ENCODE data around the gene ANAPC5. TPM values are rescaled to one million over a fixed set of nuclear protein-coding genes. Genes with fewer than 3 reads are reported as not detected.

The ANAPC5 gene
- total and polyA plus RNA-seq, 3 experiments from 2014 or later, result 133 to 148 (median 133) TPM

- Histone ChIP-seq H3K27ac (ENCODE audit: low read depth, low read length) (no peak overlapping the region), H3K4me1 (ENCODE audit: insufficient read depth, low read length) (no peaks in the 10 kb centered on the region), H3K36me3 (ENCODE audit: insufficient read depth, low read length) (peaks cover 7% of the 10 kb centered on the region), H3K27me3 (ENCODE audit: insufficient read depth, low read length, poor library complexity, severe bottlenecking) (no peaks in the 10 kb centered on the region), H3K4me3 (ENCODE audit: low read length) (no peak overlapping the region), H3K9me3 (ENCODE audit: low read length) (no peaks in the 10 kb centered on the region)
- H3K36me3 Mint-ChIP-seq, result peaks cover 0 to 59% (median 22%) of the 10 kb centered on the region in 3 donors
- H3K4me1 Mint-ChIP-seq, result no peaks in the 10 kb centered on the region
- no peak for DNase-seq
- POLR2A ChIA-PET, result no interaction called here
- CTCF ChIA-PET, result no interaction called here
- no peaks in the 10 kb centered on the region for H3K9me3 Mint-ChIP-seq
- H3K27me3 Mint-ChIP-seq, result no peaks in the 10 kb centered on the region
- H3K27ac Mint-ChIP-seq, result peak overlapping the region in 3 of 8 donors; percentile 22 to 66 (median 38)
- no peak overlapping the region for H3K4me3 Mint-ChIP-seq
These were observed 87.2 kb downstream of the ANAPC5 start for GRCh38 chr12:121264951-121265515.

GRCh38 chr12:121264135-121264534, 88.1 kb downstream of the ANAPC5 start:
- Histone ChIP-seq H3K27ac (ENCODE audit: low read depth, low read length) (no peak overlapping the region), H3K4me3 (ENCODE audit: low read length) (no peak overlapping the region), H3K27me3 (ENCODE audit: insufficient read depth, low read length, poor library complexity, severe bottlenecking) (no peaks in the 10 kb centered on the region), H3K4me1 (ENCODE audit: insufficient read depth, low read length) (no peaks in the 10 kb centered on the region), H3K9me3 (ENCODE audit: low read length) (no peaks in the 10 kb centered on the region), H3K36me3 (ENCODE audit: insufficient read depth, low read length) (peaks cover 8% of the 10 kb centered on the region)
- Mint-ChIP-seq H3K27me3 (no peaks in the 10 kb centered on the region), H3K27ac (no peak overlapping the region), H3K4me3 (no peak overlapping the region), H3K36me3 (peaks cover 0 to 62% (median 25%) of the 10 kb centered on the region in 3 donors), H3K9me3 (no peaks in the 10 kb centered on the region), H3K4me1 (no peaks in the 10 kb centered on the region)
- CTCF ChIA-PET, result no interaction called here
- DNase-seq, result no peak
- POLR2A ChIA-PET, result no interaction called here

- no peaks in the 10 kb centered on the region for H3K27me3 Mint-ChIP-seq
- no peak overlapping the region for H3K4me3 ChIP-seq (ENCODE audit: low read length)
- H3K36me3 ChIP-seq (ENCODE audit: insufficient read depth, low read length), result peaks cover 3% of the 10 kb centered on the region
- POLR2A ChIA-PET, result no interaction called here
- peak overlapping the region in 1 of 8 donors; percentile 6 for H3K27ac Mint-ChIP-seq
- H3K4me1 Mint-ChIP-seq, result no peaks in the 10 kb centered on the region
- H3K4me3 Mint-ChIP-seq, result no peak overlapping the region
- H3K9me3 Mint-ChIP-seq, result no peaks in the 10 kb centered on the region
- H3K4me1 ChIP-seq (ENCODE audit: insufficient read depth, low read length), result no peaks in the 10 kb centered on the region
- H3K27me3 ChIP-seq (ENCODE audit: insufficient read depth, low read length, poor library complexity, severe bottlenecking), result no peaks in the 10 kb centered on the region
- no peaks in the 10 kb centered on the region for H3K9me3 ChIP-seq (ENCODE audit: low read length)
- DNase-seq, result no peak
- CTCF ChIA-PET, result no interaction called here
- peaks cover 0 to 62% (median 25%) of the 10 kb centered on the region in 3 donors for H3K36me3 Mint-ChIP-seq
- no peak overlapping the region for H3K27ac ChIP-seq (ENCODE audit: low read depth, low read length)
These were observed 88.8 kb downstream of the ANAPC5 start for GRCh38 chr12:121263206-121263935.

- no peak overlapping the region for H3K4me3 Mint-ChIP-seq
- Histone ChIP-seq H3K4me3 (ENCODE audit: low read length) (no peak overlapping the region), H3K27me3 (ENCODE audit: insufficient read depth, low read length, poor library complexity, severe bottlenecking) (no peaks in the 10 kb centered on the region), H3K9me3 (ENCODE audit: low read length) (no peaks in the 10 kb centered on the region), H3K4me1 (ENCODE audit: insufficient read depth, low read length) (no peaks in the 10 kb centered on the region), H3K27ac (ENCODE audit: low read depth, low read length) (no peak overlapping the region), H3K36me3 (ENCODE audit: insufficient read depth, low read length) (peaks cover 3% of the 10 kb centered on the region)
- H3K4me1 Mint-ChIP-seq, result no peaks in the 10 kb centered on the region
- DNase-seq, result no peak
- peak overlapping the region in 1 of 8 donors; percentile 41 for H3K27ac Mint-ChIP-seq
- no peaks in the 10 kb centered on the region for H3K27me3 Mint-ChIP-seq
- CTCF ChIA-PET, result no interaction called here
- H3K9me3 Mint-ChIP-seq, result no peaks in the 10 kb centered on the region
- H3K36me3 Mint-ChIP-seq, result peaks cover 5 to 65% (median 24%) of the 10 kb centered on the region in 3 donors
- POLR2A ChIA-PET, result no interaction called here
These were observed 90.8 kb downstream of the ANAPC5 start for GRCh38 chr12:121261398-121261797.

GRCh38 chr12:121260091-121260490, 92.1 kb downstream of the ANAPC5 start:
- no peak for DNase-seq
- POLR2A ChIA-PET, result no interaction called here
- Mint-ChIP-seq H3K9me3 (no peaks in the 10 kb centered on the region), H3K4me1 (no peaks in the 10 kb centered on the region), H3K36me3 (peaks cover 5 to 67% (median 21%) of the 10 kb centered on the region in 3 donors), H3K27me3 (no peaks in the 10 kb centered on the region), H3K27ac (no peak overlapping the region), H3K4me3 (no peak overlapping the region)
- H3K4me3 ChIP-seq (ENCODE audit: low read length), result no peak overlapping the region
- no peak overlapping the region for H3K27ac ChIP-seq (ENCODE audit: low read depth, low read length)
- H3K27me3 ChIP-seq (ENCODE audit: insufficient read depth, low read length, poor library complexity, severe bottlenecking), result no peaks in the 10 kb centered on the region
- CTCF ChIA-PET, result no interaction called here
- no peaks in the 10 kb centered on the region for H3K4me1 ChIP-seq (ENCODE audit: insufficient read depth, low read length)
- H3K9me3 ChIP-seq (ENCODE audit: low read length), result no peaks in the 10 kb centered on the region
- H3K36me3 ChIP-seq (ENCODE audit: insufficient read depth, low read length), result peaks cover 3% of the 10 kb centered on the region

- Histone ChIP-seq H3K4me3 (ENCODE audit: low read length) (no peak overlapping the region), H3K36me3 (ENCODE audit: insufficient read depth, low read length) (peaks cover 3% of the 10 kb centered on the region), H3K27ac (ENCODE audit: low read depth, low read length) (no peak overlapping the region), H3K9me3 (ENCODE audit: low read length) (no peaks in the 10 kb centered on the region), H3K4me1 (ENCODE audit: insufficient read depth, low read length) (no peaks in the 10 kb centered on the region), H3K27me3 (ENCODE audit: insufficient read depth, low read length, poor library complexity, severe bottlenecking) (no peaks in the 10 kb centered on the region)
- H3K36me3 Mint-ChIP-seq, result peaks cover 11 to 69% (median 18%) of the 10 kb centered on the region in 3 donors
- POLR2A ChIA-PET, result no interaction called here
- H3K4me1 Mint-ChIP-seq, result no peaks in the 10 kb centered on the region
- no peaks in the 10 kb centered on the region for H3K9me3 Mint-ChIP-seq
- no peak overlapping the region for H3K27ac Mint-ChIP-seq
- DNase-seq, result no peak
- CTCF ChIA-PET, result no interaction called here
- H3K27me3 Mint-ChIP-seq, result peaks cover 0 to 3% of the 10 kb centered on the region in 2 donors
- no peak overlapping the region for H3K4me3 Mint-ChIP-seq
These were observed 93.1 kb downstream of the ANAPC5 start for GRCh38 chr12:121259074-121259473.

Other genes starting within 250 kb of the ANAPC5 start
- 1 to 10 TPM; 4.3 to 4.5 TPM for gene P2RX7, start 219.5 kb downstream of the ANAPC5 start, total RNA-seq
- 9.2 TPM for gene P2RX7, start 219.5 kb downstream of the ANAPC5 start, polyA plus RNA-seq
- gene P2RX4, start 142.3 kb downstream of the ANAPC5 start, total RNA-seq, result 10 to 100 TPM; 39.2 to 40.3 TPM
- 27.0 TPM for gene P2RX4, start 142.3 kb downstream of the ANAPC5 start, polyA plus RNA-seq
- gene CAMKK2, start 55.7 kb downstream of the ANAPC5 start, total RNA-seq, result 10 to 100 TPM; 35.9 to 37.5 TPM
- 17.0 TPM for gene CAMKK2, start 55.7 kb downstream of the ANAPC5 start, polyA plus RNA-seq
- gene RNF34, start 47.7 kb upstream of the ANAPC5 start, total RNA-seq, result 10 to 100 TPM; 85.5 to 90.8 TPM
- 72.1 TPM for gene RNF34, start 47.7 kb upstream of the ANAPC5 start, polyA plus RNA-seq
- gene KDM2B, start 228.6 kb upstream of the ANAPC5 start, total RNA-seq, result 10 to 100 TPM; 63.2 to 64.0 TPM
- gene KDM2B, start 228.6 kb upstream of the ANAPC5 start, polyA plus RNA-seq, result 18.3 TPM

Data from CD8-positive, alpha-beta memory T cell (primary cell).